NCI-H1930 (cell line): ENCODE data around the gene RALGAPA2.
"Not testable (repeated sequence)": the region's sequence is repeated elsewhere in the genome, so short reads cannot be mapped to it uniquely, and the experiment has no call there.

ENCODE experiments used
- DNase-seq, 2 experiments: peaks; one replicate each; lab custom pipeline; 2025; lab: John Stamatoyannopoulos, UW

The RALGAPA2 gene

GRCh38 chr20:20578838-20579237 lies 133.6 kb downstream of the RALGAPA2 start:
- no peak for DNase-seq

- no peak for DNase-seq
Observed at GRCh38 chr20:20573797-20574196, 138.6 kb downstream of the RALGAPA2 start.

DNA sequence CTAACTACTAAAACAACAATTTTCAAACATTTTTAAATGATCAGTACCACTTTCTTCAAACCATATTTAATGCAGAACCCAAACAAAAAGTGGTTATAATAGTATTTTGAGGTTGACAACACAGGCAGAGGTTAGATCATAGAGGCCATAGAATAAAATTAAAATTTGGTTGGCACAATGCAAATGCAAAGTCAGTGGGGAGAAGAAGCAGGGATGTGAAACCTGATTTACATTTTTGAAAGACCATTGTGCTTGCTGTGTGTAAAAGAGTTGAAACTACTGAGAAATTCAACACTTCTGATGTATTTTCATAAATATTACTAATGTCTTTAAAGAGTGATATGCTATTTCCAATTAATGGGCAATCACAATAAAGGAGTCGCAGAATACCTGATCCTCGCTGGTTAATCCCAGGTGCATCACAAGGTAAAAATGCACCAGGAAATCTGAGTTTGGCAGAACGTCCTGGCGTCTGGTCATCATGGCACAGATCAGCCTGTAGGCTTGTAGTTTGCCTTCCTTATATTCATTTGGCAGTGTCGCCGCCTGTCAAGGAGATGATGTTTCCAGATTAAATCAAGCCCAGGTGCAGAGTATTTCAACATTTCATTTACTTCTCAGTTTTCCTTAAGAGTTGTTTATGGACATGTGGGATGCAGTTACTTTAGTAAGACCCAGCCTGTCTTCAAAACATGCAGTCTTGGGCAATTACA lies 141.2 kb downstream of the RALGAPA2 start:
- no peak for DNase-seq

GRCh38 chr20:20568604-20569205 lies 143.7 kb downstream of the RALGAPA2 start:
- DNase-seq, result peak; percentile 51 to 79

- no peak for DNase-seq
Observed at GRCh38 chr20:20567712-20568111, 144.7 kb downstream of the RALGAPA2 start.

- no peak for DNase-seq
Observed at GRCh38 chr20:20566516-20566915, 145.9 kb downstream of the RALGAPA2 start.

GRCh38 chr20:20564279-20564678 lies 148.2 kb downstream of the RALGAPA2 start:
- no peak for DNase-seq

GRCh38 chr20:20562507-20562906 lies 149.9 kb downstream of the RALGAPA2 start:
- DNase-seq, result no peak

- DNase-seq, result no peak
Observed at GRCh38 chr20:20561841-20562240, 150.6 kb downstream of the RALGAPA2 start.

DNA sequence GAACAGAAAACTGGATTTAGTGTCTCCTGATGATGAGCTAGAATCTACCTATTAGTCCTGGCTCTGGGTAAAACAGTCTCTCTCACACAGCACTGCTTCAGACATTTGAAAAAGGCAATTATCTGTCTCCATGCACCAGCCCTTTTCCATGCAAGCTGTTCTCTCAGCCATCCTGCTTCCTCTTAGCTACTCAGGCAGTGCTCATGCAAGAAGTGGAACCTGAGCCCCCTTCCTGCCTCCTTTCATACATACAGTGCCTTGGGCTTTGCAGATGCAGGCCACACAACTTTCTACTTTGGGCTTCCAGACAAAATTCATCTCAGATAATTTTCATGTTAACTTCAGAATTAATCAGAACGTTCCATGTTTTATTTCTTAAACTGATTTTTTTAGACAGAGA lies 151.3 kb downstream of the RALGAPA2 start:
- no peak for DNase-seq

GRCh38 chr20:20557406-20557805 lies 155.0 kb downstream of the RALGAPA2 start:
- no peak for DNase-seq

- no peak for DNase-seq
Observed at GRCh38 chr20:20555838-20556237, 156.6 kb downstream of the RALGAPA2 start.

DNA sequence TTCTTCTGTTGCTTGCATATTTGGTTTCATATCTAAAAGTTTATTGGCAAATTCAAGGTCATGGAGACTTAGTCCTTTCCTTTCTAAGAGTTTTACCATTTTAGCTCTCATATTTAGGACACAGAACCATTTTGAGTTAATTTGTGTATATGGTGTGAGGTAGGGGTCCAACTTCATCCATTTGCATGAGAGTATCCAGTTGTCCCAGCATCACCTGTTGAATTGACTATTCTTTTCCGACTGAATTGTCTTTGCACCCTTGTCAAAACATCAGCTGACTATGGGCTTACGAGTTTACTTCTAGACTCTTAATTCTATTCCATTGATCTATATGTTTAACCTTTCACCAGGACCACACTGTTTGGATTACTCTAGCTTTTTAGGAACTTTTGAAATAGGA lies 157.5 kb downstream of the RALGAPA2 start:
- DNase-seq, result no peak

DNA sequence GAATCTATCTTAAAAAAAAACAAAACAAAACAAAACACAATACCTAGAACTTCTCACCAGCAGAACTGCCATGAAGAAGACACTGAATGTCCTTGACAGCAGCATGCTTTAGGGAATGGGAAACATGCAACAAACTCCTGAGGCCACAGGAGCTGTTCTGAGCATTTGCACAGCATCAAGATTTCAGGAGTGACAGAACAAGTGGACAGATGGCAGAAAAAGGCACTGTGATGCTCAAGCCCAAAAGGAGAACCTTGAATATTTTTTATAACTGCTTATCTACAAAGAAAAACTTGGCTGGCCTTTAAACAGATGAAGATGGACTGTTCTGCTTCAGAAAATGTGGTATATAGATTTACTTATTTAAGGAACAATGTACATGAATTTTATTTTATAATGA lies 158.9 kb downstream of the RALGAPA2 start:
- DNase-seq, result no peak

DNA sequence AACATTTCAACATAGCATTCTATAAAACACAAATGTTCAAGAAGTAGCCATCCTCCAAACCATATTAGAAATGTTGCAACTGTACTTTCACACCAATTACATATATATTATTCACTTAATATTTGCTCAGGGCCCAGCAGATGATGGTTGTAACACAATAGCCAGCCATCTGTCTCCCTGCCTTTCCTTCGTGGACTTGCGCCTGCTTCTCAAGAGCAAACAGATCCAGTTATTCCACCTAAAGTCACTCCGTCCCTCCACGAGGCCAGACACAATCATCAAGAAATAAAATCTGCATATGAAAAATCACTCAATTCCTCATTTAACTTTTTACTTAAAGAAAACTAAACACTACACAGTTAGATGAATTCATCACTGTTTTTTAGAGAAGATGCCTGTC lies 160.4 kb downstream of the RALGAPA2 start:
- DNase-seq, result peak; percentile 82 to 94

GRCh38 chr20:20551409-20551808 lies 161.0 kb downstream of the RALGAPA2 start:
- DNase-seq, result peak; percentile 95 to 98

- no peak for DNase-seq
Observed at GRCh38 chr20:20549704-20550103, 162.7 kb downstream of the RALGAPA2 start.

- no peak for DNase-seq
Observed at GRCh38 chr20:20549267-20549612, 163.2 kb downstream of the RALGAPA2 start.

GRCh38 chr20:20548527-20549266 lies 163.7 kb downstream of the RALGAPA2 start:
- peak in 1 of 2 experiments; percentile 43 for DNase-seq

GRCh38 chr20:20547876-20548266 lies 164.6 kb downstream of the RALGAPA2 start:
- no peak for DNase-seq

DNA sequence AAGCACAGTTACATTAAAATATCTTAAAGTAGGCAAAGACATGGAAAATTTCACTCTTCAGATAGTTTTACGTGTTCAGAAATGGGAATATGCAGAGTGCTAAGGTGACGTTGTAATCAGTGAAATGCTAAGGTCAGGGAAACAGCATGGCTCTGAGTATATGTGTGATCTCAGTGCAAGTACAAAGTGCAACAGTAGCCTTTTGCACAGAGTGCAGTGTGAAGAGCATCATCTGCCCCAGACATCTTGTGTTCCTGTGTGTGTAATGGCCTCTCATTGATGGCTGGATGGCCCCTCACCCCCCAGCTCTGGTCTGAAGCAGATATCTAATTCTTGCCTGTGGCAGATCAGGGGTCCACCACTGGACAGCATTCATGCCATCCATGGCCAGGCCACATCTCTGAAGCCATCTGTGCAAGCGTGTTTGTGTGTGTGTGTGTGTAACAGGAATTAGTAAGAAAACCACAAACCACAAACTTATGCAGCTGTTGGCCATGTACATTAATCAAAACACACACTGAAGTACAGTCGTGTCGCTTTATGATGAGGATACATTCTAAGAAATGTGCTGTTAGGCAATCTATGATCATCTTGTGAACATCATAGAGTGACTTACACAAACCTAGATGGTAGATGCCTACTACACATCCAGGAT lies 165.1 kb downstream of the RALGAPA2 start:
- no peak for DNase-seq

DNA sequence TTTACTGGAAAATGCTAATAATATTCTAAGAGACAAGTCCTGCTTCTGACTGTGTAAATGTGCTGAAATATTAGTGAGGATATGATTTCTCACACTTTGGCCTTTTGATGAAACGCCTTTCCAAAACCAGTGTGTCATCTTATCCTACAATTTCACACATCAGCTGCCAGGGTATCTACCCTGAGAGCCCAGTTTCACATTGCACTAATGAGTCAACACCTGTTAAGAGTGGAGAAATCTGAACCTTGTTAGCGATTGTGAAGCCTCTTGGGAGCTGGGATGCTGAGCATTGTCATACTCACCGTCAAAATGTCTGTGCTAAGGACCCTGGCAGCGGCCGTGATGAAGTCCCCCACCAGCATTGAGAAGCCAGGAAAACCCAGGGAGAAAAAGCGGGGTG lies 166.0 kb downstream of the RALGAPA2 start:
- DNase-seq, result no peak

DNA sequence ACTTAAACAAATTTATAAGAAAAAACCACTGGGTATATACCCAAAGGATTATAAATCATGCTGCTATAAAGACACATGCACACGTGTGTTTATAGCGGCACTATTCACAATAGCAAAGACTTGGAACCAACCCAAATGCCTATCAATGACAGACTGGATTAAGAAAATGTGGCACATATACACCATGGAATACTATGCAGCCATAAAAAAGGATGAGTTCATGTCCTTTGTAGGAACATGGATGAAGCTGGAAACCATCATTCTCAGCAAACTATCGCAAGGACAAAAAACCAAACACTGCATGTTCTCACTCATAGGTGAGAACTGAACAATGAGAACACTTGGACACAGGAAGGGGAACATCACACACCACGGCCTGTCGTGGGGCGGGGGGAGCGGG lies 169.1 kb downstream of the RALGAPA2 start:
- not testable (repeated sequence) for DNase-seq
